K562 (cell line): Measurements from ENCODE around the gene NKX2-1.

ENCODE experiments used
- ATF2 ChIP-seq: sonication (generic); formaldehyde crosslinking; IDR thresholded peaks from 2 replicates; pipeline ENCODE4 v1.8.1; 2022; ENCODE audit warnings: missing genetic modification reagents
- CTCF ChIP-seq, 3 experiments: IDR thresholded peaks in 2 of 3; conservative IDR thresholded peaks in 1 of 3; 2 replicates each; pipeline ENCODE4 v1.5.1; 2011 to 2012; ENCODE audit warnings: low read length in 3 of 3, mild to moderate bottlenecking in 3 of 3, control low read depth in 2 of 3, improper control_type of control experiment in 1 of 3, inconsistent platforms in 1 of 3, low read depth in 1 of 3, mixed read lengths in 1 of 3, moderate library complexity in 1 of 3; ENCODE audit not compliant: insufficient read depth in 2 of 3
- POLR2A ChIP-seq: fragments of 450-650 bp; conservative IDR thresholded peaks from 2 replicates; pipeline ENCODE4 v1.6.1; 2016
- TARDBP ChIP-seq: fragments of 450-650 bp; IDR thresholded peaks from 2 replicates; pipeline ENCODE4 v1.6.1; 2016
- THRA ChIP-seq: fragments of 450-650 bp; IDR thresholded peaks from 2 replicates; pipeline ENCODE4 v1.6.1; 2017; ENCODE audit warnings: mild to moderate bottlenecking, moderate library complexity
- ZFPM2 ChIP-seq: fragments of 250-450 bp; sonication (Bioruptor Pico); IDR thresholded peaks from 2 replicates; pipeline ENCODE4 v1.5.1; 2022; ENCODE audit warnings: mild to moderate bottlenecking
- ZNF512 ChIP-seq: IDR thresholded peaks from 2 replicates; pipeline ENCODE4 v1.6.1; 2016; ENCODE audit warnings: missing genetic modification characterization, missing compliant biosample characterization
- ZNF717 ChIP-seq: fragments of 250-450 bp; sonication (Bioruptor Pico); IDR thresholded peaks from 2 replicates; pipeline ENCODE4 v1.5.0; 2021

- TF ChIP-seq ZNF717 (CRISPR knock-in tag) (no peak), CTCF (IDR thresholded peaks at IDR 0.05 in 2 of 3, conservative IDR thresholded peaks at IDR 0.05 in 1 of 3; ENCODE audit: insufficient read depth in 2 of 3, low read depth in 1 of 3, low read length in 3 of 3) (no peak), TARDBP (no peak), THRA (no peak), ATF2 (CRISPR knock-in tag) (no peak), POLR2A (no peak), ZNF512 (tag) (no peak), ZFPM2 (CRISPR knock-in tag) (no peak)
These were observed 7.4 kb downstream of the NKX2-1 start for GRCh38 chr14:36512585-36513003.
